Heart right ventricle (tissue), 16 donors: ENCODE measurements around the gene CDH23. TPM values are rescaled to one million over a fixed set of nuclear protein-coding genes. Genes with fewer than 3 reads are reported as not detected.

ENCODE experiments used
- ATAC-seq, 8 donors: fragments of 200-7000 bp; cut with Tn5 transposase; one replicate each; pipeline ENCODE4 v1.9.1; 2020; ENCODE audit warnings: mild to moderate bottlenecking in 8 of 8, moderate library complexity in 8 of 8, moderate number of reproducible peaks in 1 of 8
- DNase-seq, 2 donors: peaks; one replicate each; pipeline ENCODE4 v3.0.0-alpha.2; 2020
- H3K27ac ChIP-seq, 10 donors: fragments of 200-600 bp; sonication (generic) in 2 of 10; one replicate each; pipeline versions ENCODE4 v1.5.0 to v1.8.0; 2020 to 2022; ENCODE audit warnings: mild to moderate bottlenecking in 3 of 10
- H3K27me3 ChIP-seq, 7 donors: fragments of 200-600 bp; one replicate each; pipeline ENCODE4 v1.8.0; 2021 to 2022; ENCODE audit warnings: mild to moderate bottlenecking in 2 of 7
- H3K36me3 ChIP-seq, 9 donors: fragments of 200-600 bp; sonication (generic) in 1 of 9; one replicate each; pipeline versions ENCODE4 v1.5.0 to v1.8.0; 2020 to 2022; ENCODE audit warnings: mild to moderate bottlenecking in 2 of 9
- H3K4me1 ChIP-seq, 9 donors: fragments of 200-600 bp; sonication (generic) in 1 of 9; one replicate each; pipeline versions ENCODE4 v1.5.0 to v1.8.0; 2020 to 2022; ENCODE audit warnings: mild to moderate bottlenecking in 4 of 9
- H3K4me3 ChIP-seq, 10 donors: fragments of 200-600 bp; sonication (generic) in 2 of 10; one replicate each; pipeline versions ENCODE4 v1.5.0 to v1.8.0; 2020 to 2022; ENCODE audit warnings: mild to moderate bottlenecking in 7 of 10, moderate library complexity in 2 of 10
- H3K9me3 ChIP-seq, 11 donors: fragments of 200-600 bp in 10 of 11; sonication (generic) in 2 of 11; one replicate each; pipeline versions ENCODE4 v1.5.0 to v1.8.0; 2013 to 2022; ENCODE audit warnings: mild to moderate bottlenecking in 2 of 11, control low read depth in 1 of 11, moderate library complexity in 1 of 11
- CTCF ChIP-seq, 9 donors: fragments of 200-600 bp; sonication (generic) in 2 of 9; IDR thresholded peaks; one replicate each; pipeline versions ENCODE4 v1.5.0 to v1.8.0; 2021 to 2022; ENCODE audit warnings: antibody characterized with exemption in 9 of 9, mild to moderate bottlenecking in 5 of 9, moderate library complexity in 1 of 9
- WGBS, 2 donors: extraction: QIAGEN DNeasy Blood & Tissue Kit; methylation state at CpG; one replicate each; pipeline ENCODE4 v1.1.7; 2013; ENCODE audit warnings: inconsistent platforms in 1 of 2; 5-methylcytosine and 5-hydroxymethylcytosine counted together
- intact Hi-C, 10 donors: fragments of 100-400 bp; cut with DNase I; formaldehyde crosslinking; loops; one replicate each; pipeline versions ENCODE4 v1.11.1 to v1.14.2; 2022
- polyA plus RNA-seq, 2 donors: library from polyadenylated mRNA; stranded (reverse); fragments of 200-250 nt; gene quantifications; one replicate each; pipeline ENCODE4 v1.2.3, GENCODE V29; 2013
- total RNA-seq, 10 donors: library from RNA; stranded (reverse); fragmentation: NEBNext Ultra II Directional in 3 of 10; extraction: Animal tissue kit (Norgen Biotek cat#: 25700) in 3 of 10; gene quantifications; one replicate each; pipeline versions ENCODE4 v1.2.1 to v1.2.4, GENCODE V29; 2021 to 2023
- donor health status: Arrhythmogenic right ventricular cardiomyopathy.
- donor health status: ischemic (EF 13 %, LVEDD 7.1; RV severe dilation, severe dysfunction).
- donor health status: healthy with polysubstance abuse.
- donor health status: DM: no; HTN: yes; CAD: no.
- donor health status: DM: no; HTN: no; CAD: no.
- donor health status: ischemic (EF 25% LVEDD 6.9; RV normal size, moderate dysfunction).
- donor health status: ischemic (EF 25% LVEDD 5.7; RV mildly dilated, moderate dysfunction).
- donor health status: healthy.
- donor health status: DM: yes; HTN: yes; CAD: no.
- donor health status: Ischemic cardiomyopathy.
- donor health status: ischemic (EF 35%, LVEDD 5.7; RV mildly dilated, moderate dysfunction).
- donor health status: nonischemic (EF 11% LVEDD 7.7; RV severe dilation, severe dysfunction).
- donor health status: DM: yes; HTN: yes; CAD: no.
- donor health status: PGD.
- donor health status: ischemic (EF 29% LVEDD 5.4; RV normal size, mild dysfunction).
- donor health status: nonischemic (EF 23%, LVEDD 6.1; RV moderate dilation, normal function).

The CDH23 gene
- total and polyA plus RNA-seq, 12 donors, result 1.1 to 7.7 (median 4.6) TPM

GRCh38 chr10:71735709-71736569, 339.2 kb downstream of the CDH23 start:
- ATAC-seq (peak in 4 of 8 donors; percentile 3 to 52 (median 30)), DNase-seq (no peak)
- H3K4me3 ChIP-seq, result no peak overlapping the region
- no peaks in the 10 kb centered on the region for H3K27me3 ChIP-seq
- H3K27ac ChIP-seq, result peak overlapping the region in 3 of 10 donors; percentile 1 to 86 (median 55)
- H3K4me1 ChIP-seq, result peaks cover 0 to 79% (median 24%) of the 10 kb centered on the region in 9 donors
- H3K36me3 ChIP-seq, result no peaks in the 10 kb centered on the region
- 87% methylated on average over 16 of the region's 16 CpGs for WGBS, 2 donors
- no peaks in the 10 kb centered on the region for H3K9me3 ChIP-seq
- no peak for TF ChIP-seq CTCF (IDR thresholded peaks at IDR 0.05)
- intact Hi-C loops, result no loop called here

- DNase-seq (no peak), ATAC-seq (no peak)
- intact Hi-C loops, result no loop called here
- WGBS, 2 donors, result 90 to 93% methylated on average over 2 of the region's 2 CpGs
- Histone ChIP-seq H3K4me1 (peaks cover 0 to 84% (median 24%) of the 10 kb centered on the region in 9 donors), H3K36me3 (peaks cover 0 to 5% (median 0%) of the 10 kb centered on the region in 9 donors), H3K9me3 (no peaks in the 10 kb centered on the region), H3K27me3 (no peaks in the 10 kb centered on the region), H3K4me3 (no peak overlapping the region), H3K27ac (peak overlapping the region in 4 of 10 donors; percentile 1 to 86 (median 47))
- no peak for TF ChIP-seq CTCF (IDR thresholded peaks at IDR 0.05)
Observed at GRCh38 chr10:71736570-71736952, 339.8 kb downstream of the CDH23 start.

GRCh38 chr10:71737001-71737833, 340.5 kb downstream of the CDH23 start:
- Histone ChIP-seq H3K27me3 (no peaks in the 10 kb centered on the region), H3K4me1 (peaks cover 0 to 87% (median 24%) of the 10 kb centered on the region in 9 donors), H3K27ac (peak overlapping the region in 5 of 10 donors; percentile 1 to 86 (median 39)), H3K9me3 (no peaks in the 10 kb centered on the region), H3K4me3 (no peak overlapping the region), H3K36me3 (peaks cover 0 to 8% (median 0%) of the 10 kb centered on the region in 9 donors)
- intact Hi-C loops, result no loop called here
- WGBS, 2 donors, result 77 to 86% methylated on average over 12 of the region's 12 CpGs
- no peak for DNase-seq
- peak in 2 of 8 donors; percentile 6 to 34 for ATAC-seq
- TF ChIP-seq CTCF (IDR thresholded peaks at IDR 0.05), result no peak

- Histone ChIP-seq H3K27ac (peak overlapping the region in 2 of 10 donors; percentile 39 to 86), H3K27me3 (no peaks in the 10 kb centered on the region), H3K36me3 (peaks cover 0 to 8% (median 0%) of the 10 kb centered on the region in 9 donors), H3K4me1 (peaks cover 0 to 92% (median 24%) of the 10 kb centered on the region in 9 donors), H3K9me3 (peaks cover 0 to 6% (median 0%) of the 10 kb centered on the region in 11 donors), H3K4me3 (no peak overlapping the region)
- 74 to 80% methylated on average over 3 of the region's 3 CpGs for WGBS, 2 donors
- TF ChIP-seq CTCF (IDR thresholded peaks at IDR 0.05), result no peak
- ATAC-seq, result no peak
- DNase-seq, result no peak
- intact Hi-C loops, result no loop called here
Observed at GRCh38 chr10:71737834-71738197, 341.1 kb downstream of the CDH23 start.
